Upper lobe of left lung (tissue), 6 donors: ENCODE data around the gene SATB2. TPM values are rescaled to one million over a fixed set of nuclear protein-coding genes. Genes with fewer than 3 reads are reported as not detected.

Experiments used
- ATAC-seq, 2 donors: fragments of 200-7000 bp; cut with Tn5 transposase; one replicate each; pipeline ENCODE4 v1.9.1; 2022; ENCODE audit warnings: mild to moderate bottlenecking in 2 of 2, moderate library complexity in 2 of 2; ENCODE audit not compliant: low FRiP score in 2 of 2
- DNase-seq, 2 donors: peaks; one replicate each; pipeline ENCODE4 v3.0.0-alpha.2; 2019 to 2020
- H3K27ac ChIP-seq, 4 donors: fragments of 200-600 bp; sonication (generic); one replicate each; pipeline ENCODE4 v1.5.1; 2016 to 2019
- H3K27me3 ChIP-seq, 4 donors: fragments of 200-600 bp; sonication (generic); one replicate each; pipeline ENCODE4 v1.5.1; 2017 to 2019
- H3K36me3 ChIP-seq, 4 donors: fragments of 200-600 bp; sonication (generic); one replicate each; pipeline ENCODE4 v1.5.1; 2016 to 2019
- H3K4me1 ChIP-seq, 4 donors: fragments of 200-600 bp; sonication (generic); one replicate each; pipeline ENCODE4 v1.5.1; 2018 to 2019
- H3K4me3 ChIP-seq, 4 donors: fragments of 200-600 bp; sonication (generic); one replicate each; pipeline ENCODE4 v1.5.1; 2017 to 2019; ENCODE audit warnings: mild to moderate bottlenecking in 2 of 4, moderate library complexity in 1 of 4
- H3K9me3 ChIP-seq, 4 donors: fragments of 200-600 bp; sonication (generic); one replicate each; pipeline ENCODE4 v1.5.1; 2018 to 2019
- CTCF ChIP-seq, 6 experiments: fragments of 450-650 bp in 4 of 6; fragments of 200-600 bp in 2 of 6; sonication (generic) in 2 of 6; IDR thresholded peaks; one replicate each; pipeline ENCODE4 v1.5.1; 2016 to 2019; ENCODE audit warnings: antibody characterized with exemption in 6 of 6
- EP300 ChIP-seq, 4 donors: sonication (generic); formaldehyde crosslinking; IDR thresholded peaks; one replicate each; pipeline ENCODE4 v1.5.1; 2017; ENCODE audit warnings: antibody characterized with exemption in 4 of 4, control low read depth in 2 of 4
- POLR2A ChIP-seq, 4 donors: fragments of 450-650 bp; IDR thresholded peaks; one replicate each; pipeline ENCODE4 v1.5.1; 2016 to 2017; ENCODE audit warnings: antibody characterized with exemption in 4 of 4, mild to moderate bottlenecking in 2 of 4
- POLR2AphosphoS5 ChIP-seq, 2 donors: sonication (generic); formaldehyde crosslinking; IDR thresholded peaks; one replicate each; pipeline ENCODE4 v1.5.1; 2017; ENCODE audit warnings: antibody characterized with exemption in 2 of 2
- WGBS, 2 donors: methylation state at CpG; one replicate each; pipeline ENCODE4 v1.1.5; 2017 to 2018; 5-methylcytosine and 5-hydroxymethylcytosine counted together
- total RNA-seq, 6 donors: library from RNA; depleted of rRNA in 4 of 6; stranded (reverse); fragments of >200 nt in 4 of 6; gene quantifications; one replicate each; pipeline versions ENCODE4 v1.1.0 to v1.2.1, GENCODE V29; 2016 to 2021
- donor health status: DM: no; HTN: no; CAD: no; lungs with moderate emphysema.
- donor health status: DM: no; HTN: yes; CAD: no; lungs with severe emphysema.

SATB2 gene
- total RNA-seq, 6 donors from 2014 or later, result 1.7 to 9.4 (median 3.1) TPM

GRCh38 chr2:199414465-199414864, 43.3 kb downstream of the SATB2 start:
- no peaks in the 10 kb centered on the region for H3K27me3 ChIP-seq
- no peak overlapping the region for H3K4me3 ChIP-seq
- ATAC-seq, result no peak
- no peak for DNase-seq
- H3K36me3 ChIP-seq, result no peaks in the 10 kb centered on the region
- TF ChIP-seq POLR2A (IDR thresholded peaks at IDR 0.05), result no peak
- no peak for TF ChIP-seq EP300 (IDR thresholded peaks at IDR 0.05)
- TF ChIP-seq CTCF (IDR thresholded peaks at IDR 0.05), result no peak
- no peak for TF ChIP-seq POLR2AphosphoS5 (IDR thresholded peaks at IDR 0.05)
- no peaks in the 10 kb centered on the region for H3K9me3 ChIP-seq
- no peaks in the 10 kb centered on the region for H3K4me1 ChIP-seq
- 73 to 78% methylated on average over 7 of the region's 7 CpGs for WGBS, 2 donors
- no peak overlapping the region for H3K27ac ChIP-seq

- DNase-seq (no peak), ATAC-seq (no peak)
- 84 to 90% methylated on average over 3 of the region's 3 CpGs for WGBS, 2 donors
- Histone ChIP-seq H3K4me3 (no peak overlapping the region), H3K36me3 (no peaks in the 10 kb centered on the region), H3K27ac (no peak overlapping the region), H3K4me1 (no peaks in the 10 kb centered on the region), H3K27me3 (no peaks in the 10 kb centered on the region), H3K9me3 (no peaks in the 10 kb centered on the region)
- TF ChIP-seq CTCF (IDR thresholded peaks at IDR 0.05), result no peak
- no peak for TF ChIP-seq POLR2A (IDR thresholded peaks at IDR 0.05)
- TF ChIP-seq EP300 (IDR thresholded peaks at IDR 0.05), result no peak
- no peak for TF ChIP-seq POLR2AphosphoS5 (IDR thresholded peaks at IDR 0.05)
Measured at GRCh38 chr2:199414001-199414400, 43.7 kb downstream of the SATB2 start.

GRCh38 chr2:199409759-199410529, 47.8 kb downstream of the SATB2 start:
- Histone ChIP-seq H3K27ac (no peak overlapping the region), H3K36me3 (no peaks in the 10 kb centered on the region), H3K4me3 (no peak overlapping the region), H3K27me3 (no peaks in the 10 kb centered on the region), H3K4me1 (no peaks in the 10 kb centered on the region), H3K9me3 (no peaks in the 10 kb centered on the region)
- ATAC-seq, result no peak
- DNase-seq, result no peak
- TF ChIP-seq POLR2A (IDR thresholded peaks at IDR 0.05) (no peak), POLR2AphosphoS5 (IDR thresholded peaks at IDR 0.05) (no peak), EP300 (IDR thresholded peaks at IDR 0.05) (no peak), CTCF (IDR thresholded peaks at IDR 0.05) (no peak)
- WGBS, 2 donors, result 47 to 58% methylated on average over 4 of the region's 4 CpGs

- ATAC-seq (no peak), DNase-seq (no peak)
- H3K4me3 ChIP-seq, result no peak overlapping the region
- no peak overlapping the region for H3K27ac ChIP-seq
- TF ChIP-seq POLR2A (IDR thresholded peaks at IDR 0.05), result no peak
- no peak for TF ChIP-seq POLR2AphosphoS5 (IDR thresholded peaks at IDR 0.05)
- no peak for TF ChIP-seq EP300 (IDR thresholded peaks at IDR 0.05)
- TF ChIP-seq CTCF (IDR thresholded peaks at IDR 0.05), result no peak
- H3K36me3 ChIP-seq, result no peaks in the 10 kb centered on the region
- no peaks in the 10 kb centered on the region for H3K4me1 ChIP-seq
- no peaks in the 10 kb centered on the region for H3K27me3 ChIP-seq
- no peaks in the 10 kb centered on the region for H3K9me3 ChIP-seq
Measured at GRCh38 chr2:199407421-199407820, 50.3 kb downstream of the SATB2 start.

GRCh38 chr2:199405241-199405640, 52.5 kb downstream of the SATB2 start:
- H3K36me3 ChIP-seq, result no peaks in the 10 kb centered on the region
- DNase-seq (no peak), ATAC-seq (no peak)
- no peak for TF ChIP-seq CTCF (IDR thresholded peaks at IDR 0.05)
- TF ChIP-seq EP300 (IDR thresholded peaks at IDR 0.05), result no peak
- no peak for TF ChIP-seq POLR2AphosphoS5 (IDR thresholded peaks at IDR 0.05)
- TF ChIP-seq POLR2A (IDR thresholded peaks at IDR 0.05), result no peak
- no peak overlapping the region for H3K4me3 ChIP-seq
- no peaks in the 10 kb centered on the region for H3K9me3 ChIP-seq
- no peak overlapping the region for H3K27ac ChIP-seq
- no peaks in the 10 kb centered on the region for H3K27me3 ChIP-seq
- no peaks in the 10 kb centered on the region for H3K4me1 ChIP-seq
